Activated CD8-positive, alpha-beta T cell treated with anti-CD3 and anti-CD28 coated beads for 36 hours (primary cell): ENCODE results near the gene SELENON. TPM values are rescaled to one million over a fixed set of nuclear protein-coding genes. Genes with fewer than 3 reads are reported as not detected.
A peak's percentile ranks its signal among the peaks of the same experiment; 100 is the strongest.

Experiments used
- ATAC-seq: fragments of 200-7000 bp; cut with Tn5 transposase; one replicate; pipeline ENCODE4 v1.10.0; 2021; ENCODE audit warnings: mild to moderate bottlenecking, moderate library complexity
- CTCF ChIA-PET: fragments of 350-600 bp; sonication (Branson Sonifier 250); formaldehyde crosslinking; loops from one replicate; lab custom pipeline; 2021; ENCODE audit warnings: antibody characterized with exemption; lab: Charles Lee
- POLR2A ChIA-PET: fragments of 350-600 bp; sonication (Branson Sonifier 250); formaldehyde crosslinking; loops from one replicate; lab custom pipeline; 2021; ENCODE audit warnings: antibody characterized with exemption; lab: Charles Lee
- DNase-seq: peaks from one replicate; pipeline ENCODE4 v3.0.0-alpha.2; 2020
- H3K27ac Mint-ChIP-seq: one replicate; pipeline ENCODE4 v1.8.0; 2021; ENCODE audit warnings: mild to moderate bottlenecking, mixed read lengths
- H3K27me3 Mint-ChIP-seq: one replicate; pipeline ENCODE4 v1.8.0; 2021; ENCODE audit warnings: mixed read lengths
- H3K36me3 Mint-ChIP-seq: one replicate; pipeline ENCODE4 v1.8.0; 2021; ENCODE audit warnings: low read depth, mixed read lengths
- H3K4me1 Mint-ChIP-seq: one replicate; pipeline ENCODE4 v1.8.0; 2021; ENCODE audit warnings: low read depth, mixed read lengths
- H3K4me3 Mint-ChIP-seq: one replicate; pipeline ENCODE4 v1.8.0; 2021; ENCODE audit warnings: mild to moderate bottlenecking, moderate library complexity, mixed read lengths
- H3K9me3 Mint-ChIP-seq: one replicate; pipeline ENCODE4 v1.8.0; 2021; ENCODE audit warnings: mixed read lengths
- intact Hi-C: fragments of 100-400 bp; cut with micrococcal nuclease; formaldehyde crosslinking; loops from one replicate; pipeline ENCODE4 v1.10.0; 2022
- total RNA-seq, 2 experiments: library from RNA; stranded (reverse); gene quantifications; one replicate each; pipeline ENCODE4 v1.2.3, GENCODE V29; 2021
- TF ChIP-seq, protein P1 (sequence below): fragments of 200-600 bp; IDR thresholded peaks from one replicate; pipeline ENCODE4 v1.8.0; 2022; ENCODE audit warnings: antibody characterized with exemption, mild to moderate bottlenecking

SELENON gene
- total RNA-seq, 2 experiments from 2014 or later: 15.3 to 17.7 TPM

DNA sequence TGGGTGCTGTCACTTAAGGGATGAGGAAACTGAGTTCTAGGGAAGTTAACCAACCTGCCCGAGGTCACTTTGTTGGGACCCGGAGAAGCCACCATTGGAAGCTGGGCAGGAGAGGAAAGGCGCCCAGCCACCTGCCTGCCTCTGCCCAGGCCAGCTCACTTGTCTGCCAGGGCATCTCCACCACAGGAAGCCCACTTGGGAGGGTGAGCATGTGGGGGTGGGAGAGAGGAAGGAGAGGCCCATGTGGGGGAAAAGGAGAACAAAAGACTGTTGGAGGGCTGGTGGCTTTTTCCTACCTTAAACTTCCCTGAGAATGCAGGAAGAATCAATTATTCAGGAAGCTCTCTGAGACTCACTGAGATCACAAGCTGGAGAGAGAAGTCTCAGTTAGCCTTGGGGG lies 43.8 kb upstream of the SELENON start:
- Mint-ChIP-seq H3K36me3 (no peaks in the 10 kb centered on the region), H3K27me3 (no peaks in the 10 kb centered on the region), H3K27ac (peak overlapping the region; percentile 48), H3K4me3 (no peak overlapping the region), H3K4me1 (peaks cover 31% of the 10 kb centered on the region), H3K9me3 (no peaks in the 10 kb centered on the region)
- DNase-seq (no peak), ATAC-seq (no peak)
- POLR2A ChIA-PET: interaction anchor here (1.1 to 1.3 kb wide), 3 partner anchors 9 to 80 kb away, joined by 3 to 4 read pairs (median 4); no protein-coding TSS in a partner anchor
- CTCF ChIA-PET: interaction anchor here (1.2 to 1.9 kb wide), 3 partner anchors 10 to 26 kb away, joined by 3 to 6 read pairs (median 3); no protein-coding TSS in a partner anchor
- intact Hi-C loops: no loop called here
- TF ChIP-seq, protein P1, sequence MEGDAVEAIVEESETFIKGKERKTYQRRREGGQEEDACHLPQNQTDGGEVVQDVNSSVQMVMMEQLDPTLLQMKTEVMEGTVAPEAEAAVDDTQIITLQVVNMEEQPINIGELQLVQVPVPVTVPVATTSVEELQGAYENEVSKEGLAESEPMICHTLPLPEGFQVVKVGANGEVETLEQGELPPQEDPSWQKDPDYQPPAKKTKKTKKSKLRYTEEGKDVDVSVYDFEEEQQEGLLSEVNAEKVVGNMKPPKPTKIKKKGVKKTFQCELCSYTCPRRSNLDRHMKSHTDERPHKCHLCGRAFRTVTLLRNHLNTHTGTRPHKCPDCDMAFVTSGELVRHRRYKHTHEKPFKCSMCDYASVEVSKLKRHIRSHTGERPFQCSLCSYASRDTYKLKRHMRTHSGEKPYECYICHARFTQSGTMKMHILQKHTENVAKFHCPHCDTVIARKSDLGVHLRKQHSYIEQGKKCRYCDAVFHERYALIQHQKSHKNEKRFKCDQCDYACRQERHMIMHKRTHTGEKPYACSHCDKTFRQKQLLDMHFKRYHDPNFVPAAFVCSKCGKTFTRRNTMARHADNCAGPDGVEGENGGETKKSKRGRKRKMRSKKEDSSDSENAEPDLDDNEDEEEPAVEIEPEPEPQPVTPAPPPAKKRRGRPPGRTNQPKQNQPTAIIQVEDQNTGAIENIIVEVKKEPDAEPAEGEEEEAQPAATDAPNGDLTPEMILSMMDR: no peak

- POLR2A ChIA-PET: interaction anchor here (1.5 kb wide), 1 partner anchor 18 kb away, joined by 7 read pairs; no protein-coding TSS in a partner anchor
- TF ChIP-seq, protein P1: no peak
Observed at GRCh38 chr1:25757151-25757845, 42.7 kb upstream of the SELENON start.

GRCh38 chr1:25757846-25758185 lies 42.2 kb upstream of the SELENON start:
- CTCF ChIA-PET: interaction anchor here (1.2 to 1.8 kb wide), 3 partner anchors 65 to 191 kb away, joined by 3 to 6 read pairs (median 3); no protein-coding TSS in a partner anchor
- H3K4me3 Mint-ChIP-seq: no peak overlapping the region
- intact Hi-C loops: no loop called here

More at GRCh38 chr1:25757151-25757845, 42.7 kb upstream of the SELENON start:
- CTCF ChIA-PET: interaction anchor here (1.8 kb wide), 1 partner anchor 138 kb away, joined by 6 read pairs; no protein-coding TSS in a partner anchor
- Mint-ChIP-seq H3K4me3 (no peak overlapping the region), H3K9me3 (no peaks in the 10 kb centered on the region), H3K36me3 (no peaks in the 10 kb centered on the region), H3K4me1 (peaks cover 31% of the 10 kb centered on the region), H3K27me3 (no peaks in the 10 kb centered on the region), H3K27ac (no peak overlapping the region)
- intact Hi-C loops: no loop called here
- no peak for ATAC-seq
- no peak for DNase-seq

DNA sequence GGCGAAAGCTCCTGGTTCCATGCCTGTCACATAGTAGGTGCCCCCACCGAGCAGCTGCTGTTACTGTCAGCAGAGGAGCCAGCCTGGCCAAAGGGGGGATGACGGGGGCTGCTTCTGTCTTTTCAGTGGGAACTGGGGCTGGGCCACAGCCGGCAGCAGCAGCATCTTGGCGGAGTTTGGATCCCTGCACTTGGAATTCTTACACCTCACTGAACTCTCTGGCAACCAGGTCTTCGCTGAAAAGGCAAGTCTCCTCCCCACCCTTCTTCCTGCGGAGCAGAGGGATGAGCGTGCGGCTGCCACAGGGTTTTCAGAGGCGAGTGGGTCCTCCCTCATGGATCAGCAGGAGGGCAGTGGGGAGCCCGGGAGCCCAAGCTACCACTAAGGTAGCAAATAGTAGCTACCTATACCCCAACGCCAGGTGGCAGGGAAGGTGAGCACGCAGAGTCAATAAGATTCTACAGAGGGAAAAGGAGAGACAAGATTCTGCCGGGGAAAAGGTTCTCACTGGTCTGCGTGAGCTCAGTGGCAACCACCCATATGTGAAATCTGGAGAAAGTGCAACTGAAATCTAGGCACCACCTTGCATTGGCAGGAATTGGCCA lies 41.4 kb upstream of the SELENON start:
- CTCF ChIA-PET: interaction anchor here (1.2 to 1.8 kb wide), 3 partner anchors 66 to 192 kb away, joined by 3 to 6 read pairs (median 3); no protein-coding TSS in a partner anchor
- H3K4me1 Mint-ChIP-seq: peaks cover 31% of the 10 kb centered on the region
- POLR2A ChIA-PET: interaction anchor here (0.6 to 1.5 kb wide), 3 partner anchors 12 to 26 kb away, joined by 3 to 7 read pairs (median 4); no protein-coding TSS in a partner anchor

More at GRCh38 chr1:25757846-25758185, 42.2 kb upstream of the SELENON start:
- POLR2A ChIA-PET: interaction anchor here (0.6 to 1.5 kb wide), 2 partner anchors 17 to 25 kb away, joined by 3 to 7 read pairs; no protein-coding TSS in a partner anchor
- ATAC-seq (no peak), DNase-seq (no peak)
- Mint-ChIP-seq H3K27ac (no peak overlapping the region), H3K9me3 (no peaks in the 10 kb centered on the region), H3K27me3 (no peaks in the 10 kb centered on the region), H3K36me3 (peaks cover 1% of the 10 kb centered on the region), H3K4me1 (peaks cover 31% of the 10 kb centered on the region)
- TF ChIP-seq, protein P1: no peak

More for the DNA sequence above, 41.4 kb upstream of the SELENON start:
- Mint-ChIP-seq H3K4me3 (no peak overlapping the region), H3K36me3 (peaks cover 1% of the 10 kb centered on the region), H3K27ac (no peak overlapping the region), H3K27me3 (no peaks in the 10 kb centered on the region), H3K9me3 (no peaks in the 10 kb centered on the region)
- TF ChIP-seq, protein P1: no peak
- intact Hi-C loops: no loop called here
- ATAC-seq: no peak
- no peak for DNase-seq
